HepG2 (cell line): ENCODE results near the gene GPC6. TPM values are rescaled to one million over a fixed set of nuclear protein-coding genes. Genes with fewer than 3 reads are reported as not detected.

Experiments
- ATAC-seq: fragments of 200-7000 bp; cut with Tn5 transposase; 3 replicates; pipeline ENCODE4 v1.9.1; 2020; ENCODE audit warnings: mild to moderate bottlenecking, moderate library complexity
- BruUV-seq: library from RNA; stranded (reverse); fragments of 400-500 nt; replicated peaks from 2 replicates; lab custom pipeline; 2021; lab: Mats Ljungman, UMichigan
- CTCF ChIA-PET: fragments of 300-600 bp; formaldehyde crosslinking; extraction: SDS; loops from one replicate; lab custom pipeline; 2021; ENCODE audit warnings: low total read pairs, inconsistent platforms, low intra/inter-chr PET ratio; lab: Yijun Ruan, JAX
- POLR2A ChIA-PET: fragments of 350-600 bp; sonication (Branson Sonifier 250); formaldehyde crosslinking; loops from one replicate; lab custom pipeline; 2020; ENCODE audit warnings: antibody characterized with exemption, inconsistent platforms; lab: Yijun Ruan, JAX
- DNase-seq: peaks from one replicate; pipeline ENCODE4 v3.0.0-alpha.2; 2015; ENCODE audit warnings: low spot score
- FAIRE-seq: peaks from 3 replicates; lab custom pipeline; 2011; peaks lifted over from hg19 to GRCh38; lab: Jason Lieb, UNC
- H2AFZ ChIP-seq: one replicate; pipeline ENCODE4 v1.6.1; 2011; ENCODE audit warnings: low read length, inconsistent platforms
- H3K27ac ChIP-seq: fragments of 300-600 bp; 3 replicates; pipeline ENCODE4 v1.8.0; 2011; ENCODE audit warnings: mixed run types, mild to moderate bottlenecking, mixed read lengths, low read length, inconsistent platforms; ENCODE audit not compliant: insufficient read depth; ENCODE audit errors: extremely low read length
- H3K27me3 ChIP-seq, 2 experiments: fragments of 200-600 bp in 1 of 2; 2 replicates in 1 of 2; 3 replicates in 1 of 2; pipeline versions ENCODE4 v1.6.0 to v1.8.0; 2011; ENCODE audit warnings: low read length in 2 of 2, mild to moderate bottlenecking in 2 of 2, moderate library complexity in 2 of 2, inconsistent platforms in 1 of 2; ENCODE audit not compliant: insufficient read depth in 2 of 2, control insufficient read depth in 1 of 2
- H3K36me3 ChIP-seq, 2 experiments: fragments of 200-600 bp in 1 of 2; replicated peaks in 1 of 2; 2 replicates in 1 of 2; 3 replicates in 1 of 2; pipeline versions ENCODE4 v1.5.1 to v1.8.0; 2011; ENCODE audit warnings: low read length in 2 of 2, inconsistent platforms in 1 of 2; ENCODE audit not compliant: insufficient read depth in 2 of 2, control insufficient read depth in 1 of 2
- H3K4me1 ChIP-seq: 2 replicates; pipeline ENCODE4 v1.5.1; 2012; ENCODE audit warnings: low read length, inconsistent platforms; ENCODE audit not compliant: insufficient read depth
- H3K4me2 ChIP-seq: 2 replicates; pipeline ENCODE4 v1.6.0; 2011; ENCODE audit warnings: low read depth, low read length, inconsistent platforms
- H3K4me3 ChIP-seq, 3 experiments: fragments of 200-600 bp in 1 of 3; sonication (generic), shearing (Covaris generic) in 1 of 3; replicated peaks in 1 of 3; 2 replicates each; pipeline ENCODE4 v1.5.1; 2011 to 2016; ENCODE audit warnings: low read length in 3 of 3, inconsistent platforms in 2 of 3, low read depth in 2 of 3, mild to moderate bottlenecking in 2 of 3, control low read depth in 1 of 3, mixed read lengths in 1 of 3; ENCODE audit not compliant: insufficient read depth in 1 of 3
- H3K79me2 ChIP-seq: one replicate; pipeline ENCODE4 v1.6.1; 2011; ENCODE audit warnings: low read length, inconsistent platforms; ENCODE audit not compliant: insufficient read depth
- H3K9ac ChIP-seq: 2 replicates; pipeline ENCODE4 v1.6.0; 2011; ENCODE audit warnings: mild to moderate bottlenecking, low read depth, low read length, inconsistent platforms; ENCODE audit not compliant: insufficient read depth
- H3K9me3 ChIP-seq: 2 replicates; pipeline ENCODE4 v1.5.1; 2012; ENCODE audit warnings: mild to moderate bottlenecking, low read length
- H4K20me1 ChIP-seq: 2 replicates; pipeline ENCODE4 v1.6.0; 2011; ENCODE audit warnings: inconsistent platforms, mild to moderate bottlenecking, low read length, moderate library complexity; ENCODE audit not compliant: insufficient read depth
- ETV5 ChIP-seq: IDR thresholded peaks from 2 replicates; pipeline ENCODE4 v1.6.1; 2018; ENCODE audit warnings: missing biosample characterization, missing genetic modification reagents, inconsistent platforms, borderline replicate concordance
- PREB ChIP-seq: sonication (generic); formaldehyde crosslinking; IDR thresholded peaks from 2 replicates; pipeline ENCODE4 v1.4.0; 2020; ENCODE audit warnings: missing genetic modification reagents
- REL ChIP-seq: sonication (generic); formaldehyde crosslinking; conservative IDR thresholded peaks from 2 replicates; pipeline ENCODE4 v1.8.0; 2022; ENCODE audit warnings: mild to moderate bottlenecking, missing genetic modification reagents, moderate library complexity
- RFXANK ChIP-seq: IDR thresholded peaks from 2 replicates; pipeline ENCODE4 v1.6.1; 2016
- TCF12 ChIP-seq, 2 experiments: fragments of 450-650 bp in 1 of 2; sonication (generic) in 1 of 2; formaldehyde crosslinking in 1 of 2; IDR thresholded peaks; 2 replicates each; pipeline versions ENCODE4 v1.6.1 to v1.8.0; 2017 to 2022; ENCODE audit warnings: antibody characterized with exemption in 1 of 2, mild to moderate bottlenecking in 1 of 2, missing genetic modification reagents in 1 of 2, moderate library complexity in 1 of 2
- YEATS2 ChIP-seq: sonication (generic); formaldehyde crosslinking; IDR thresholded peaks from 2 replicates; pipeline ENCODE4 v1.4.0; 2020; ENCODE audit warnings: missing genetic modification reagents, borderline replicate concordance
- ZBTB33 ChIP-seq: sonication (generic); formaldehyde crosslinking; IDR thresholded peaks from 2 replicates; pipeline ENCODE4 v1.4.0; 2020; ENCODE audit warnings: missing genetic modification reagents
- ZFP37 ChIP-seq: sonication (generic); formaldehyde crosslinking; IDR thresholded peaks from 2 replicates; pipeline ENCODE4 v1.4.0; 2020; ENCODE audit warnings: missing genetic modification reagents, borderline replicate concordance
- ZNF281 ChIP-seq: sonication (generic); formaldehyde crosslinking; IDR thresholded peaks from 2 replicates; pipeline ENCODE4 v1.4.0; 2020; ENCODE audit warnings: missing genetic modification reagents, borderline replicate concordance
- ZNF335 ChIP-seq: sonication (generic); formaldehyde crosslinking; IDR thresholded peaks from 2 replicates; pipeline ENCODE4 v1.4.0; 2020; ENCODE audit warnings: missing genetic modification reagents
- ZNF510 ChIP-seq: sonication (generic); formaldehyde crosslinking; IDR thresholded peaks from 2 replicates; pipeline ENCODE4 v1.4.0; 2020; ENCODE audit warnings: low read depth, mild to moderate bottlenecking, missing genetic modification reagents
- ZNF747 ChIP-seq: sonication (generic); formaldehyde crosslinking; IDR thresholded peaks from 2 replicates; pipeline ENCODE4 v1.8.1; 2023; ENCODE audit warnings: missing genetic modification reagents, mild to moderate bottlenecking, borderline replicate concordance
- ZNF781 ChIP-seq: sonication (generic); formaldehyde crosslinking; IDR thresholded peaks from 2 replicates; pipeline ENCODE4 v1.5.1; 2020; ENCODE audit warnings: borderline replicate concordance, mild to moderate bottlenecking, missing genetic modification reagents; ENCODE audit errors: not compliant biosample characterization
- WGBS: methylation state at CpG from one replicate; pipeline ENCODE4 v1.1.6; 2017; ENCODE audit warnings: low lambda C conversion rate; 5-methylcytosine and 5-hydroxymethylcytosine counted together
- in situ Hi-C: cut with HindIII; loops from 2 replicates; pipeline ENCODE4 v1.10.0; 2017; ENCODE audit warnings: low pct_unique_long_range_greater_than_20kb; ENCODE audit not compliant: extremely low pct_ligation_motif_present
- intact Hi-C: fragments of 100-400 bp; cut with micrococcal nuclease; formaldehyde crosslinking; loops from one replicate; pipeline ENCODE4 v1.10.0; 2022; ENCODE audit not compliant: unreplicated experiment
- polyA plus RNA-seq, 8 experiments: library from polyadenylated mRNA; depleted of rRNA in 3 of 8; stranded (reverse) in 7 of 8; unstranded in 1 of 8; fragments of >200 nt; fragmentation: Illumina TruSeq in 4 of 8; extraction: Trizol in 4 of 8; gene quantifications; 2 replicates each; pipeline versions ENCODE4 v1.2.1 to v1.2.3, GENCODE V29; 2011 to 2016; ENCODE audit warnings: low read depth in 4 of 8, missing spikeins in 1 of 8, mixed read lengths in 1 of 8; ENCODE audit not compliant: insufficient read depth in 1 of 8
- total RNA-seq, 5 experiments: library from RNA; depleted of rRNA; stranded (reverse); fragments of >200 nt; fragmentation: Illumina TruSeq; extraction: Trizol; gene quantifications; 2 replicates each; pipeline ENCODE4 v1.2.3, GENCODE V29; 2016; ENCODE audit warnings: low read depth in 1 of 5

GPC6 gene
- total and polyA plus RNA-seq, 2 of the 13 experiments (the other 11 are each of a cell fraction or from before 2014, with no cell fraction given) = 24.5 to 33.9 TPM

- TF ChIP-seq YEATS2 (CRISPR knock-in tag) (no peak), ZNF781 (CRISPR knock-in tag) (no peak)
These were observed 714.8 kb downstream of the GPC6 start (continued) for GRCh38 chr13:93941444-93941843.

GRCh38 chr13:93942016-93942415 lies 715.4 kb downstream of the GPC6 start:
- no TSS peak for BruUV-seq

GRCh38 chr13:93945621-93946020 lies 719.0 kb downstream of the GPC6 start:
- in situ Hi-C loops (no loop called here), intact Hi-C loops (no loop called here)
- no peak overlapping the region for H3K9ac ChIP-seq
- no TSS peak for BruUV-seq
- ChIA-PET CTCF (no interaction called here), POLR2A (no interaction called here)
- ATAC-seq = no peak
- no peaks in the 10 kb centered on the region for H3K79me2 ChIP-seq
- no peak overlapping the region for H3K27ac ChIP-seq
- no peaks in the 10 kb centered on the region for H3K4me1 ChIP-seq
- no peak for FAIRE-seq
- H4K20me1 ChIP-seq = no peaks in the 10 kb centered on the region
- no peaks in the 10 kb centered on the region; a peak in 1 of 5 replicates for H3K27me3 ChIP-seq
- no peak overlapping the region for H2AFZ ChIP-seq
- no peak for DNase-seq
- no peaks in the 10 kb centered on the region for H3K9me3 ChIP-seq
- H3K4me2 ChIP-seq = no peak overlapping the region
- no peak overlapping the region for H3K4me3 ChIP-seq
- WGBS = 92% methylated on average over 3 of the region's 3 CpGs
- H3K36me3 ChIP-seq = no peaks in the 10 kb centered on the region
- no peak for TF ChIP-seq ZBTB33 (CRISPR knock-in tag)
- TF ChIP-seq RFXANK = no peak
- TF ChIP-seq ZNF747 = no peak
- no peak for TF ChIP-seq ZFP37 (CRISPR knock-in tag)
- no peak for TF ChIP-seq TCF12 (IDR thresholded peaks at IDR 0.05)
- TF ChIP-seq TCF12 (CRISPR knock-in tag; IDR thresholded peaks at IDR 0.05) = no peak
- TF ChIP-seq ZNF281 (CRISPR knock-in tag) = no peak
- no peak for TF ChIP-seq PREB (CRISPR knock-in tag)

More at GRCh38 chr13:93942016-93942415, 715.4 kb downstream of the GPC6 start:
- no peak overlapping the region for H2AFZ ChIP-seq
- TF ChIP-seq ZNF335 = no peak
- TF ChIP-seq ZNF510 (CRISPR knock-in tag) = no peak
- no peak for TF ChIP-seq ETV5 (CRISPR knock-in tag)
- no peak for TF ChIP-seq REL (CRISPR knock-in tag)
- TF ChIP-seq, all 625 proteins: peak for 0
- H3K4me1 ChIP-seq = no peaks in the 10 kb centered on the region
- no peak overlapping the region for H3K9ac ChIP-seq
- H3K27ac ChIP-seq = no peak overlapping the region
- DNase-seq = no peak
- H3K9me3 ChIP-seq = no peaks in the 10 kb centered on the region
- no peaks in the 10 kb centered on the region for H3K27me3 ChIP-seq
- POLR2A ChIA-PET = no interaction called here
- no peak overlapping the region for H3K4me2 ChIP-seq
- in situ Hi-C loops (no loop called here), intact Hi-C loops (no loop called here)
- CTCF ChIA-PET = no interaction called here
- no peaks in the 10 kb centered on the region for H3K36me3 ChIP-seq
- H3K4me3 ChIP-seq = no peak overlapping the region
- H3K79me2 ChIP-seq = no peaks in the 10 kb centered on the region
- FAIRE-seq = no peak
- 100% methylated on average over 1 of the region's 3 CpGs for WGBS
- ATAC-seq = no peak
- H4K20me1 ChIP-seq = no peaks in the 10 kb centered on the region
